HG02678 (cell line): ENCODE measurements around the gene GATB.

Source experiments
- ATAC-seq: cut with Tn5 transposase; IDR thresholded peaks from one replicate; pipeline ENCODE4 v1.9.1; 2021; ENCODE audit warnings: mild to moderate bottlenecking, moderate library complexity; ENCODE audit not compliant: unreplicated experiment

Gene GATB

GRCh38 chr4:151659601-151660364 is 101.0 kb downstream of the GATB start:
- no peak for ATAC-seq

GRCh38 chr4:151658959-151659600 is 101.7 kb downstream of the GATB start:
- no peak for ATAC-seq

- no peak for ATAC-seq
Observed at GRCh38 chr4:151657896-151658295, 102.9 kb downstream of the GATB start.

GRCh38 chr4:151656058-151656457 is 104.7 kb downstream of the GATB start:
- no peak for ATAC-seq

- ATAC-seq, result no peak
Observed at GRCh38 chr4:151653548-151653918, 107.3 kb downstream of the GATB start.

- no peak for ATAC-seq
Observed at GRCh38 chr4:151652841-151653547, 107.8 kb downstream of the GATB start.

- ATAC-seq, result no peak
Observed at GRCh38 chr4:151651496-151651895, 109.3 kb downstream of the GATB start.

- ATAC-seq, result no peak
Observed at GRCh38 chr4:151649479-151649878, 111.3 kb downstream of the GATB start.

- ATAC-seq, result no peak
Observed at GRCh38 chr4:151646322-151646721, 114.5 kb downstream of the GATB start.

GRCh38 chr4:151644622-151645021 is 116.2 kb downstream of the GATB start:
- ATAC-seq, result no peak

GRCh38 chr4:151643564-151643963 is 117.2 kb downstream of the GATB start:
- ATAC-seq, result no peak

GRCh38 chr4:151641983-151642382 is 118.8 kb downstream of the GATB start:
- ATAC-seq, result no peak

GRCh38 chr4:151641167-151641566 is 119.6 kb downstream of the GATB start:
- ATAC-seq, result no peak

GRCh38 chr4:151640381-151640780 is 120.4 kb downstream of the GATB start:
- ATAC-seq, result no peak

GRCh38 chr4:151638295-151638858 is 122.4 kb downstream of the GATB start:
- ATAC-seq, result no peak

GRCh38 chr4:151631349-151631748 is 129.5 kb downstream of the GATB start:
- no peak for ATAC-seq

GRCh38 chr4:151629097-151629783 is 131.6 kb downstream of the GATB start:
- no peak for ATAC-seq

GRCh38 chr4:151628001-151628608 is 132.7 kb downstream of the GATB start:
- ATAC-seq, result no peak

GRCh38 chr4:151627491-151627890 is 133.3 kb downstream of the GATB start:
- ATAC-seq, result no peak

GRCh38 chr4:151626751-151627150 is 134.1 kb downstream of the GATB start:
- no peak for ATAC-seq

- no peak for ATAC-seq
Observed at GRCh38 chr4:151626228-151626627, 134.6 kb downstream of the GATB start.
